Uterus (tissue), 4 donors: ENCODE data around the gene KRTAP4-7. TPM values are rescaled to one million over a fixed set of nuclear protein-coding genes. Genes with fewer than 3 reads are reported as not detected.
"Not testable (repeated sequence)": the region's sequence is repeated elsewhere in the genome, so short reads cannot be mapped to it uniquely, and the experiment has no call there.

ENCODE experiments used
- DNase-seq, 2 donors: peaks; one replicate each; pipeline ENCODE4 v3.0.0-alpha.2; 2019 to 2020
- H3K27ac ChIP-seq, 2 donors: fragments of 200-600 bp; sonication (generic); 1 replicate in 1 of 2; 2 replicates in 1 of 2; pipeline ENCODE4 v1.5.1; 2016 to 2018
- H3K27me3 ChIP-seq, 2 donors: fragments of 200-600 bp; sonication (generic); one replicate each; pipeline ENCODE4 v1.5.1; 2018 to 2019; ENCODE audit warnings: control low read depth in 1 of 2
- H3K36me3 ChIP-seq, 2 donors: fragments of 200-600 bp; sonication (generic); one replicate each; pipeline ENCODE4 v1.5.1; 2019; ENCODE audit warnings: control low read depth in 1 of 2
- H3K4me1 ChIP-seq, 2 donors: fragments of 200-600 bp; sonication (generic); one replicate each; pipeline ENCODE4 v1.5.1; 2018 to 2019; ENCODE audit warnings: control low read depth in 1 of 2
- H3K4me3 ChIP-seq, 2 donors: fragments of 200-600 bp; sonication (generic); 1 replicate in 1 of 2; 2 replicates in 1 of 2; pipeline ENCODE4 v1.5.1; 2018 to 2019; ENCODE audit warnings: mild to moderate bottlenecking in 1 of 2
- H3K9me3 ChIP-seq, 2 donors: fragments of 200-600 bp; sonication (generic); one replicate each; pipeline ENCODE4 v1.5.1; 2019; ENCODE audit warnings: control low read depth in 1 of 2
- CTCF ChIP-seq, 4 experiments: fragments of 200-600 bp in 2 of 4; fragments of 450-650 bp in 2 of 4; sonication (generic) in 2 of 4; IDR thresholded peaks; one replicate each; pipeline ENCODE4 v1.5.1; 2016 to 2019; ENCODE audit warnings: antibody characterized with exemption in 4 of 4, mild to moderate bottlenecking in 2 of 4, moderate library complexity in 1 of 4
- POLR2A ChIP-seq, 2 donors: fragments of 450-650 bp; IDR thresholded peaks; one replicate each; pipeline ENCODE4 v1.6.1; 2016; ENCODE audit warnings: antibody characterized with exemption in 2 of 2, mild to moderate bottlenecking in 1 of 2, moderate library complexity in 1 of 2
- intact Hi-C: fragments of 100-400 bp; cut with DNase I; formaldehyde crosslinking; loops from one replicate; pipeline ENCODE4 v1.15.1; 2023; ENCODE audit warnings: low total_unique reads
- total RNA-seq, 4 donors: library from RNA; depleted of rRNA in 3 of 4; stranded (reverse); fragments of >200 nt in 3 of 4; gene quantifications; one replicate each; pipeline versions ENCODE4 v1.1.0 to v1.2.4, GENCODE V29; 2014 to 2023
- donor health status: DM: yes; HTN: yes; CAD: no.

The KRTAP4-7 gene
- total RNA-seq, 4 donors from 2014 or later, result not detected

- intact Hi-C loops, result no loop called here
- no peak overlapping the region for H3K27ac ChIP-seq
- no peak for DNase-seq
- H3K4me1 ChIP-seq, result peaks cover 0 to 8% of the 10 kb centered on the region in 2 donors
- TF ChIP-seq CTCF (IDR thresholded peaks at IDR 0.05) (no peak), POLR2A (IDR thresholded peaks at IDR 0.05) (no peak)
- no peaks in the 10 kb centered on the region for H3K9me3 ChIP-seq
- H3K4me3 ChIP-seq, result no peak overlapping the region
- H3K36me3 ChIP-seq, result no peaks in the 10 kb centered on the region
- H3K27me3 ChIP-seq, result no peaks in the 10 kb centered on the region
Measured at GRCh38 chr17:41063449-41063848, 20.5 kb upstream of the KRTAP4-7 start.

- no peak overlapping the region for H3K4me3 ChIP-seq
- no peaks in the 10 kb centered on the region for H3K36me3 ChIP-seq
- H3K9me3 ChIP-seq, result no peaks in the 10 kb centered on the region
- H3K27ac ChIP-seq, result no peak overlapping the region
- no peaks in the 10 kb centered on the region for H3K27me3 ChIP-seq
- intact Hi-C loops, result no loop called here
- peaks cover 0 to 8% of the 10 kb centered on the region in 2 donors for H3K4me1 ChIP-seq
- no peak for DNase-seq
- TF ChIP-seq POLR2A (IDR thresholded peaks at IDR 0.05) (no peak), CTCF (IDR thresholded peaks at IDR 0.05) (no peak)
Measured at GRCh38 chr17:41064301-41064700, 19.6 kb upstream of the KRTAP4-7 start.

- H3K36me3 ChIP-seq, H3K9me3 ChIP-seq, H3K27ac ChIP-seq, H3K27me3 ChIP-seq, intact Hi-C loops, DNase-seq, H3K4me3 ChIP-seq, H3K4me1 ChIP-seq: not testable (repeated sequence)
Measured at GRCh38 chr17:41065016-41065689, 18.8 kb upstream of the KRTAP4-7 start.

GRCh38 chr17:41065829-41066624, 17.9 kb upstream of the KRTAP4-7 start, which contains the start of gene KRTAP2-4:
Gene KRTAP2-4, minus strand, starts transcription at chr17:41065879. Its CDS starts 34 bp downstream, at chr17:41065845.
- no peaks in the 10 kb centered on the region for H3K27me3 ChIP-seq
- no peak within 1 kb of the TSS for H3K27ac ChIP-seq
- TF ChIP-seq CTCF (IDR thresholded peaks at IDR 0.05) (no peak), POLR2A (IDR thresholded peaks at IDR 0.05) (no peak)
- H3K4me1 ChIP-seq, result peaks cover 0 to 8% of the 10 kb centered on the region in 2 donors
- H3K36me3 ChIP-seq, result no peaks in the 10 kb centered on the region
- DNase-seq, result no peak
- no peak within 1 kb of the TSS for H3K4me3 ChIP-seq
- intact Hi-C loops, result no loop called here
- H3K9me3 ChIP-seq, result no peaks in the 10 kb centered on the region

GRCh38 chr17:41067281-41067680, 16.7 kb upstream of the KRTAP4-7 start:
- intact Hi-C loops, result no loop called here
- Histone ChIP-seq H3K4me1 (peaks cover 0 to 3% of the 10 kb centered on the region in 2 donors), H3K4me3 (no peak overlapping the region), H3K9me3 (no peaks in the 10 kb centered on the region), H3K27ac (no peak overlapping the region), H3K27me3 (no peaks in the 10 kb centered on the region), H3K36me3 (no peaks in the 10 kb centered on the region)
- DNase-seq, result no peak
- no peak for TF ChIP-seq POLR2A (IDR thresholded peaks at IDR 0.05)
- TF ChIP-seq CTCF (IDR thresholded peaks at IDR 0.05), result no peak
